Endodermal cell (in vitro differentiated cells): ENCODE data around the gene ACADVL. TPM values are rescaled to one million over a fixed set of nuclear protein-coding genes. Genes with fewer than 3 reads are reported as not detected.

Experiments
- DNase-seq: peaks from one replicate; pipeline ENCODE4 v3.0.0-alpha.2; 2017
- H3K27ac ChIP-seq: 2 replicates; pipeline ENCODE4 v1.5.1; 2013; ENCODE audit warnings: mild to moderate bottlenecking, low read depth, low read length, moderate library complexity
- H3K27me3 ChIP-seq: 2 replicates; pipeline ENCODE4 v1.6.1; 2013; ENCODE audit warnings: mild to moderate bottlenecking, low read length, moderate library complexity; ENCODE audit not compliant: insufficient read depth, control insufficient read depth, poor library complexity, severe bottlenecking
- H3K36me3 ChIP-seq: 2 replicates; pipeline ENCODE4 v1.7.0; 2013; ENCODE audit warnings: mild to moderate bottlenecking, low read length, moderate library complexity; ENCODE audit not compliant: control insufficient read depth, insufficient read depth
- H3K4me1 ChIP-seq: one replicate; pipeline ENCODE4 v1.7.0; 2013; ENCODE audit warnings: low read length; ENCODE audit not compliant: control insufficient read depth, insufficient read depth
- H3K4me3 ChIP-seq: 2 replicates; pipeline ENCODE4 v1.5.1; 2013; ENCODE audit warnings: mild to moderate bottlenecking, low read length, moderate library complexity
- H3K9ac ChIP-seq: 2 replicates; pipeline ENCODE4 v1.6.1; 2013; ENCODE audit warnings: mild to moderate bottlenecking, low read length, moderate library complexity; ENCODE audit not compliant: poor library complexity, severe bottlenecking; ENCODE audit errors: extremely low read depth
- H3K9me3 ChIP-seq: 2 replicates; pipeline ENCODE4 v1.6.1; 2013; ENCODE audit warnings: mild to moderate bottlenecking, low read length, moderate library complexity; ENCODE audit not compliant: control insufficient read depth
- H3K27ac Mint-ChIP-seq: 2 replicates; pipeline ENCODE4 v1.8.0; 2020; ENCODE audit warnings: mixed read lengths
- H3K27me3 Mint-ChIP-seq: 2 replicates; pipeline ENCODE4 v1.8.0; 2021; ENCODE audit warnings: mild to moderate bottlenecking, mixed read lengths; ENCODE audit not compliant: insufficient read depth
- H3K36me3 Mint-ChIP-seq: 2 replicates; pipeline ENCODE4 v1.8.0; 2020; ENCODE audit warnings: low read depth, mixed read lengths
- H3K4me1 Mint-ChIP-seq: 2 replicates; pipeline ENCODE4 v1.8.0; 2020; ENCODE audit warnings: mixed read lengths
- H3K4me3 Mint-ChIP-seq: 2 replicates; pipeline ENCODE4 v1.8.0; 2020; ENCODE audit warnings: mild to moderate bottlenecking, moderate library complexity, mixed read lengths
- H3K9me3 Mint-ChIP-seq: 2 replicates; pipeline ENCODE4 v1.8.0; 2020; ENCODE audit warnings: mild to moderate bottlenecking, mixed read lengths
- whole genome bisulfite sequencing, 2 experiments: methylation state at CpG; one replicate each; pipeline versions ENCODE4 v1.1.5 to v1.1.7; 2013; ENCODE audit warnings: missing lambda C conversion rate in 2 of 2, mixed read lengths in 1 of 2; ENCODE audit not compliant: insufficient coverage in 1 of 2, insufficient read length in 1 of 2; 5-methylcytosine and 5-hydroxymethylcytosine counted together
- total RNA-seq, 2 donors: library from RNA; stranded (reverse); fragmentation: NEBNext Ultra II Directional in 1 of 2; extraction: Animal tissue kit (Norgen Biotek cat#: 25700) in 1 of 2; gene quantifications; 2 replicates in 1 of 2; 3 replicates in 1 of 2; pipeline ENCODE4 v1.2.1, GENCODE V29; 2021
- TF ChIP-seq, protein P1 (sequence below): fragments of 200-600 bp; sonication (generic); conservative IDR thresholded peaks from 2 replicates; pipeline ENCODE4 v1.5.0; 2021; ENCODE audit warnings: antibody characterized with exemption, mild to moderate bottlenecking

ACADVL gene
- total RNA-seq, 2 donors from 2014 or later = 337 to 459 TPM

- Mint-ChIP-seq H3K36me3 (peaks cover 26% of the 10 kb centered on the region), H3K4me3 (peak within 1 kb of the TSS; percentile 91), H3K27ac (peak within 1 kb of the TSS; percentile 100), H3K9me3 (no peaks in the 10 kb centered on the region), H3K27me3 (no peaks in the 10 kb centered on the region), H3K4me1 (peaks cover 25% of the 10 kb centered on the region)
- Histone ChIP-seq H3K4me3 (peak within 1 kb of the TSS; percentile 94), H3K9me3 (no peaks in the 10 kb centered on the region), H3K27ac (peak within 1 kb of the TSS; percentile 98), H3K27me3 (no peaks in the 10 kb centered on the region), H3K36me3 (peaks cover 30% of the 10 kb centered on the region), H3K4me1 (no peaks in the 10 kb centered on the region), H3K9ac (peak within 1 kb of the TSS; percentile 90)
- TF ChIP-seq, protein P1, sequence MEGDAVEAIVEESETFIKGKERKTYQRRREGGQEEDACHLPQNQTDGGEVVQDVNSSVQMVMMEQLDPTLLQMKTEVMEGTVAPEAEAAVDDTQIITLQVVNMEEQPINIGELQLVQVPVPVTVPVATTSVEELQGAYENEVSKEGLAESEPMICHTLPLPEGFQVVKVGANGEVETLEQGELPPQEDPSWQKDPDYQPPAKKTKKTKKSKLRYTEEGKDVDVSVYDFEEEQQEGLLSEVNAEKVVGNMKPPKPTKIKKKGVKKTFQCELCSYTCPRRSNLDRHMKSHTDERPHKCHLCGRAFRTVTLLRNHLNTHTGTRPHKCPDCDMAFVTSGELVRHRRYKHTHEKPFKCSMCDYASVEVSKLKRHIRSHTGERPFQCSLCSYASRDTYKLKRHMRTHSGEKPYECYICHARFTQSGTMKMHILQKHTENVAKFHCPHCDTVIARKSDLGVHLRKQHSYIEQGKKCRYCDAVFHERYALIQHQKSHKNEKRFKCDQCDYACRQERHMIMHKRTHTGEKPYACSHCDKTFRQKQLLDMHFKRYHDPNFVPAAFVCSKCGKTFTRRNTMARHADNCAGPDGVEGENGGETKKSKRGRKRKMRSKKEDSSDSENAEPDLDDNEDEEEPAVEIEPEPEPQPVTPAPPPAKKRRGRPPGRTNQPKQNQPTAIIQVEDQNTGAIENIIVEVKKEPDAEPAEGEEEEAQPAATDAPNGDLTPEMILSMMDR = no peak
- DNase-seq = peak; percentile 100
- 0% methylated on average over 15 to 41 of the region's 41 CpGs for WGBS, 2 experiments
Measured at GRCh38 chr17:7251661-7252175, 32.0 kb downstream of the ACADVL start, which contains the start of gene CTDNEP1. TSS of gene CTDNEP1 (minus strand) at chr17:7251734. CDS start at chr17:7251296, 438 bp downstream.

- 2 to 3% methylated on average over 24 to 55 of the region's 55 CpGs for WGBS, 2 experiments
- Histone ChIP-seq H3K9ac (peak within 1 kb of the TSS; percentile 90), H3K27ac (peak within 1 kb of the TSS; percentile 98), H3K4me3 (peak within 1 kb of the TSS; percentile 94), H3K9me3 (no peaks in the 10 kb centered on the region), H3K27me3 (no peaks in the 10 kb centered on the region), H3K36me3 (peaks cover 26% of the 10 kb centered on the region), H3K4me1 (no peaks in the 10 kb centered on the region)
- no peaks in the 10 kb centered on the region for H3K9me3 Mint-ChIP-seq
- TF ChIP-seq, protein P1 = peak; percentile 24
- H3K4me3 Mint-ChIP-seq = peak within 1 kb of the TSS; percentile 91
- H3K36me3 Mint-ChIP-seq = peaks cover 29% of the 10 kb centered on the region
- peak; percentile 99 for DNase-seq
- H3K4me1 Mint-ChIP-seq = peaks cover 25% of the 10 kb centered on the region
- peak within 1 kb of the TSS; percentile 100 for H3K27ac Mint-ChIP-seq
- H3K27me3 Mint-ChIP-seq = no peaks in the 10 kb centered on the region
Measured at GRCh38 chr17:7252176-7253043, 32.7 kb downstream of the ACADVL start, which contains the start of gene ELP5. TSS of gene ELP5 (plus strand) at chr17:7252215. CDS start at chr17:7252551, 336 bp downstream.

- H3K36me3 Mint-ChIP-seq = peaks cover 29% of the 10 kb centered on the region
- peak overlapping the region; percentile 91 for H3K4me3 Mint-ChIP-seq
- no peak for DNase-seq
- peak overlapping the region; percentile 90 for H3K9ac ChIP-seq
- TF ChIP-seq, protein P1 = no peak
- no peaks in the 10 kb centered on the region for H3K27me3 ChIP-seq
- WGBS, 2 experiments = 89% methylated on average over 5 of the region's 5 CpGs
- no peaks in the 10 kb centered on the region for H3K9me3 Mint-ChIP-seq
- peaks cover 26% of the 10 kb centered on the region for H3K36me3 ChIP-seq
- H3K27ac ChIP-seq = peak overlapping the region; percentile 98
- H3K9me3 ChIP-seq = no peaks in the 10 kb centered on the region
- peak overlapping the region; percentile 100 for H3K27ac Mint-ChIP-seq
- H3K4me1 Mint-ChIP-seq = peaks cover 25% of the 10 kb centered on the region
- H3K27me3 Mint-ChIP-seq = no peaks in the 10 kb centered on the region
- H3K4me3 ChIP-seq = peak overlapping the region; percentile 94
- H3K4me1 ChIP-seq = no peaks in the 10 kb centered on the region
Measured at GRCh38 chr17:7253082-7253481, 33.3 kb downstream of the ACADVL start.
